CD4-positive, alpha-beta T cell treated with Interleukin-4 for 4 hours (primary cell): ENCODE data around the gene LRMDA.

ENCODE experiments used
- DNase-seq: peaks from one replicate; pipeline ENCODE4 v3.0.0-alpha.2; 2020

The LRMDA gene

GRCh38 chr10:76303682-76304316, 872.4 kb downstream of the LRMDA start:
- peak; percentile 1 for DNase-seq

- DNase-seq: no peak
Observed at GRCh38 chr10:76305930-76306615, 874.6 kb downstream of the LRMDA start.

- no peak for DNase-seq
Observed at GRCh38 chr10:76306856-76307255, 875.4 kb downstream of the LRMDA start.

- no peak for DNase-seq
Observed at GRCh38 chr10:76309070-76309469, 877.6 kb downstream of the LRMDA start.

GRCh38 chr10:76309741-76310587, 878.5 kb downstream of the LRMDA start:
- DNase-seq: no peak

- DNase-seq: no peak
Observed at GRCh38 chr10:76310588-76311080, 879.2 kb downstream of the LRMDA start.

GRCh38 chr10:76311752-76312636, 880.6 kb downstream of the LRMDA start:
- no peak for DNase-seq

GRCh38 chr10:76315240-76315639, 883.8 kb downstream of the LRMDA start:
- DNase-seq: no peak

GRCh38 chr10:76316234-76316633, 884.8 kb downstream of the LRMDA start:
- DNase-seq: no peak

GRCh38 chr10:76317078-76317477, 885.7 kb downstream of the LRMDA start:
- no peak for DNase-seq

GRCh38 chr10:76318211-76318610, 886.8 kb downstream of the LRMDA start:
- DNase-seq: no peak

- DNase-seq: no peak
Observed at GRCh38 chr10:76319661-76320060, 888.2 kb downstream of the LRMDA start.

- DNase-seq: no peak
Observed at GRCh38 chr10:76324283-76324682, 892.9 kb downstream of the LRMDA start.

- no peak for DNase-seq
Observed at GRCh38 chr10:76327441-76327840, 896.0 kb downstream of the LRMDA start.

- no peak for DNase-seq
Observed at GRCh38 chr10:76328348-76328747, 896.9 kb downstream of the LRMDA start.

- no peak for DNase-seq
Observed at GRCh38 chr10:76329891-76330575, 898.6 kb downstream of the LRMDA start.

- DNase-seq: no peak
Observed at GRCh38 chr10:76331742-76332141, 900.3 kb downstream of the LRMDA start.

GRCh38 chr10:76333326-76333725, 901.9 kb downstream of the LRMDA start:
- DNase-seq: no peak

- no peak for DNase-seq
Observed at GRCh38 chr10:76333796-76334195, 902.4 kb downstream of the LRMDA start.

- no peak for DNase-seq
Observed at GRCh38 chr10:76334255-76334654, 902.8 kb downstream of the LRMDA start.

- no peak for DNase-seq
Observed at GRCh38 chr10:76336213-76336963, 905.0 kb downstream of the LRMDA start.
